Stimulated activated CD4-positive, alpha-beta T cell treated with anti-CD3 and anti-CD28 coated beads, Interleukin-2, amount 100 ng/mL, for 4 hours (primary cell): ENCODE results near the gene PNCK.
"Not testable (repeated sequence)": the region's sequence is repeated elsewhere in the genome, so short reads cannot be mapped to it uniquely, and the experiment has no call there.

Experiments used
- DNase-seq: peaks from one replicate; pipeline ENCODE4 v3.0.0-alpha.2; 2020; ENCODE audit warnings: low read depth

PNCK gene

DNA sequence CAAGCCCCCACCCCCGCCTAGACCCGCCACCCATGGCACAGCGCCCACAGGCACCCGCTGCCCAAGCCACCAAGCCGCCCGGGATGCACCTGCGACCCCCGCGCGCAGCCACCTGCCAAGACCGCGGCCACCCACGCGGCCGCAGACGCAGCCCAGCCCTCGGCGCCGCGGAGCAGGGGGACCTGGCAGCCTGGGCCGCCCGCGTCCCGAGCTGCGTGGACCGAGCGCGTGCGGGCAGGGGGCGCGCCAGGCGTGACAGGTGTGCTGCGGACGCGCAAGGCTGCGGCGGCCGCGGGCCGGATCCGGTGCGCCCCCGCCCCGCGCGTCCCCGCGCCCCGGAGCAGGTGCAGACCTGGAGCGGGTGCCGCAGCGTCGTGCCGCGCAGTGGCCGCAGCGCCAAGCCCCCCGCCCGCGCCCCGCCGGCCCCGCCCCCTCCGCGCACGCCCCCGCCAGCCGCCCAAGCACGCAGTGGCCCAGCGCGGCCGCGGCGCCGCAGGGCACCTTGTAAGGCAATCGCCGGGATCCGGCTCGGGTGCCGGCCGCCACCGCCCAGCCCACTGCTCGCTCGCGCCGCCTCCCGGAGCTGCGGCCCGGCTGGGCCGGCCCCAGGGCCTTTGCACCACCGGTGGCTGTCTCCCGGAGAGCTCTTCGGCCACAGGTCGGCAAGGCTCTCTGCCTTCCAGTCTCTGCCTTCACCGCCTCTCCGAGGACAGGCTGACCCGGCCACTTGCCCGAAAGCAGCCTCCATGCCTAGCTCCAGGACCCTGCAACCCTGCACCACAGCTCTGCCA is at the start of gene PNCK:
TSS of gene PNCK (minus strand) at position 386 of the 791 bp plus-strand sequence. CDS start 737 bp downstream, outside the sequence.
- no peak for DNase-seq

DNA sequence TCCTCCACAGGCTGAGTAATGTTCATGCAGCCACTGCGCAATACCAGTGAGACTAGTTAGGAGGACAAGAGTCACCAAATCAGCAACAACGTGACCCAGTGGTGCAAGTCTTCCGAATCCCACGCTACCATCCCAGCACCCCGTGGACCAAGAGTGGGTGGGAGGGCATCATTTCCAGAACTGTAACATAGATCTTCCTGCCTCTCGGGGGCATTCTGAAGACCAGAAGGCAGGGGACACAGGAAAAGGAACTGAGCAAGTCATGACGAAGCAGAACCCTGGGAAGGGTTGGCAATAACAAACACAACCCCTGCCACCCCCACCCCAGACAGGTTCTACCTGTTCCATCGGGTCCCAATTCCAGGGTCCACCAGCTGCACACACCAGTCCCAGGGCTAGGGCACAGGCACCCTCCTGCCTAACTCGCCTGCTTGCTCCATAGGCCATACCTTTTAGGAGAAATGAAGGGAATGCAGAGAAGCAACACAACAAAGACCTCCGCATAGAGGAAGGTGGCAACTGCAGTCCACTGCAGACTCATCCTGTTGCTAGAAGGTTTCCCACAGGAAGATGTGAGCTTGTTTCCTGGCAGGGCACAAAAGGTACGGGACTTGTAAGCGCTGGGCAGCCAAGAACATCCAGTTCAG is 49.2 kb upstream of the PNCK start:
- DNase-seq, result no peak

DNA sequence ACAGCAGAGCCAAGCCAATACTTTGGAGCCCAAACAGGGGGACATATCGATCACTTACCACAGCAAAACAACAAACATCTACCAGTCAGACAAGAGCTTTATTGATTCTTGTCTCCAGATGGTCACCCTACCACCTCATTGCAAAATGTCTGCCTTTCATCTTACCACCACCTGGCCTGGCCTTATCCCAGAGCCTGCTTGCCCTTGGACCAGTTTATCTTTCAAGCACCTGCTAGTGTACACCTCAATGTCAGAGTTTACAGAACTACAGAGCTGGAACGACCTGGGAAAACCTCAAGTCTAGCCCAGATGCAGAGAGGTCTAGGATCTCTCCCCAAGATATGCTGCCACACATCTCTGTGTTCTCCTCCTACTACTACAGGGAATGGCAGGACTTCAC is 46.1 kb upstream of the PNCK start:
- DNase-seq, result no peak

DNA sequence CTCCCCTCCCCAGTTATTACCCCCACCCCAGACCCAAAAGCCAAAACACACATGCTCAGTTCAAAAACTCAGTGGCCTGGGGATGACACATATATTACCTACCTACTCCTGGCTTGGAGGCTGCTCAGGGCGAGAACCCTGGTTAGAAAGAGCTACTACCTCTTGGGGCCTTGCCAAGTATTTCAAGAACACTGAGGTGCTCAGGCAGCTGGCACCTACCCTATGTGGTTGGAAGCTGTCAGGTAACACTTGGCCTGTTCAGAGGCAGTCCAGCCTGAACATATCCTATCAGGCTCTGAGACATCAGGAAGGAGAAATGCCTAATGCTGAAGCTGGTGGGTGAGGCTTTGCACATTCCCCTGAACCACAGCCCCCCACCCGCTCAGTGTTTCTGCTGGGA is 45.6 kb upstream of the PNCK start:
- DNase-seq, result no peak

DNA sequence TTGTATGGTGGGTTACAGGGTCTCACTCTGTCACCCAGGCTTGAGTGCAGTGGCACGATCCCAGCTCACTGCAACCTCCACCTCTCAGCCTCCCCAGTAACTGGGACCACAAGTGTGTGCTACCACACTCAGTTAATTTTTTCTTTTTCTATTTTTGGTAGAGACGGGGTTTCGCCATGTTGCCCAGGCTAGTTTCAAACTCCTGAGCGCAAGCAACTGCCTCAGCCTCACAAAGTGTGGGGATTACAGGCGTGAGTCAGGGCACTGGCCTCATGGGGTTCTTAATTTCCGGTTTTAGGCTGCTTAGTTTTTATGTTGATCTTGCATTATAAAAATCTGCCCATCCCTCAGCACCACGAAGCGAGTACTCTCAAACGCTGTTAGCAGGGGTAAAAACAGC is 43.8 kb upstream of the PNCK start:
- no peak for DNase-seq

DNA sequence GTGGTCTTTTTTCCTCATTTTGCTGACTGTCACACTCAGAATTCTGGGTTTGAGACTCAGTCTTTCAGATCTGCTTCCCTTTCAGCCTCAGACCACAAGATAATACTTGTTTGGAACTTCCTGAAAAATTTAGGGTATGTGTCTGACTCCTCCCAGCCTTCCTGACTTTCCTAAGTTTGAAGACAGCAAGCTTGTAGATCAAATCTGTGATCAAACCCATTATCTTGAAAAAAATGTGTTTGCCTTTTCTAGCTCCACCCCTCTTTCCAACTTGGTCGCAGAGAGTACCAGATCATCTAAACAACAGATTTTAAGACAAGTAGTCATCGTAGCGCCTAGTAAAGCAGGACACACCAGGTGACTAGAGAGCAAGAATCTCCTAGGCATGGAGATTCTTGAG is 40.6 kb upstream of the PNCK start:
- no peak for DNase-seq

DNA sequence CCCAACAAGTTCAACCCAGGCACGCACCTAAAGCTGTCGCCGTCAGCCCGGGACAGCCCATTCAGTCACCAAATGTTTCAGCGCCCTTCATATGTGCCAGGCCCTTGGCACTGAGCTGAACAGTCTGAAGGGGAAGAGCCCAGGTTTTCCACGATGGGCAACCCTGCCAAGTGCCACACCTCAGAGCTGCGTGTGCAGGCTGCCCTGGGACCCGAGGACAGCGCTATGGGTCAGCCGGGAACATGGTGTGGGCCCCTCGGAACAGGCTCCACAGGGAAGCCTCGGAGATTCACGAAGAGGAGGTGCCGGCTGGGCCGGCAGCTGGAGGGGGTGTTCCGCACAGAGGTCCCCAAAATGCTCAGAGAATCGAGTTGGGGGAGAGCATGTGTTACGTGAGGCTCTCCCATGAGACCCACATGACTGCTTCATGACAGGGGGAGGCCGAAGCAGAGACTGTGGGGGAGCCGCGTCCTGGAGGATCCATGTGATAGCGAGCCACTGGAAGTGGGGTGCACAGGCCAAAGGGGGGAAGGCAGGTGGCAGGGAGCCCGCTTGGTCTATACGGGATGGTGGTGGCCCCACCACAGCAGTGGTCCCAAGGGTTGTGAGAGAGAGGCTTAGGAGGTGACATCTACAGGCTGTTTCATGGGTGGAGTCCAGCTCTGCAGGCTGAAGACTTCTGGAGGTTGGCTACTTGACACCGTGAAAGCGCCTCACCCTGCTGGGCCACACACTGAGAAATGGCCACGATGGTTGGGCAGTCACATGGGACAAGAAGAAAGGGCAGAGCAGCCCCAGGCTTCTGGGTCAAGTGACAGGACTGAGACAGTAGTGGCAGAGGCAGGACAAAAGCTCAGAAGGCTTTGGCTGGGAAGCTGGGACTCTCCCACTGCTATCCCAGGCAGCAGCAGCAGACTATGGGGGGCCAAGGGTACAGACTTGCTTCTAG is 36.4 kb upstream of the PNCK start:
- no peak for DNase-seq

DNA sequence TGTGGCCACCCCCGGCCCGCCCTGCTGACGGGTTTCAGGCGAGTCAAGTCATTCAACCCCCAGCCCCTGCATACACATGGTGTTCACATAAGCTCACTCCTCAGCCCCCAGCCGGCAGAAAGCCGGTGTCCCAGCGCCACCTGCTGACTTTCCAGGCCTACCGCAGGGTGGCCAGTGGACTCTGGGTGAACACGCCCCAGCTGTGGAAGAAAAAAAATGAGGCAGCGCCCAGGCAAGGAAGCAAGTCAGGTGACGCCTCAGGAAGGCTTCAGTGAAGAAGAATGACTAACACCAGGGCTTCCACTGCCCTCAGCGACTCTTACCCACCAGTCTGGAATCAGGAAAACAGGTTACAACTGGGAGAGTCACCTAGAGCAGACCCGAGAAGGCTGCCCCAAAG is 34.8 kb upstream of the PNCK start:
- peak; percentile 24 for DNase-seq

DNA sequence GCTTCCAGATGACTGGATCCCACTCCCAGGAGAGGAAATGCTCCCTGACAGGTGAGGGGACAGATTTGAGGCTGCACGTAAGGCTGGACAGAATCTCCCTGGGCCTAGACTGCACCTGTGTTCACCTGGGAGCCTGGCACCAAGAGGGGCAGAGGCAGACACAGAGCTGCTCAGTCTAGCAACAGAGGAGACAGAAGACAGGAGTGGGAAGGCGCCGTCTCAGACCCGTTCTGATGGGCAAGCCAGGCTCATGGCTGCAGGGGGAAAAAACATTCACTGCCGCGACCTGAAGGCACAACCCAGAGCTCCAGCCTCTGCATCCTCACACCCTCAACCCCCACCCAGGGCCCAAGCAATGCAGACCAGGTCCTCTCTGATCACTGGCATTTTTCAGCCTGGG is 33.8 kb upstream of the PNCK start:
- no peak for DNase-seq

DNA sequence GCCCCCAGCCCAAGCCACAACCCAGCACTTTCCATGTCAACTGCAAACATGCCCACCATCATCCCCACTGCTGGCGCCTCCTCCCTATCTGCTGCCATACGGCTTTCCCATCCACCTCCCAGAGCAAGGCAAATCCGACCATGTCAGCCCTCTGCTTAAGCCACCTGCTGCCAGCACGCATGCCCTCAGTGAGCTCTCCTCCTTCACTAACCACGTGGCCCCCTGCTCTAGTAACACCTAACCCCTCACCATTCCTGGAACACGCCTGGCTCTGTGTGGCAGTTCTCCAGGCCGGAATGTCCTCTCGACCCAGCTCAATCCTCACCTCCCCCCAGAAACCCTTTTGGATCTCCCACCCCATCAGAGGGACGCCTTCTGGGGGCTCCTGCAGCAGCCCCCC is 33.2 kb upstream of the PNCK start:
- DNase-seq, result no peak

DNA sequence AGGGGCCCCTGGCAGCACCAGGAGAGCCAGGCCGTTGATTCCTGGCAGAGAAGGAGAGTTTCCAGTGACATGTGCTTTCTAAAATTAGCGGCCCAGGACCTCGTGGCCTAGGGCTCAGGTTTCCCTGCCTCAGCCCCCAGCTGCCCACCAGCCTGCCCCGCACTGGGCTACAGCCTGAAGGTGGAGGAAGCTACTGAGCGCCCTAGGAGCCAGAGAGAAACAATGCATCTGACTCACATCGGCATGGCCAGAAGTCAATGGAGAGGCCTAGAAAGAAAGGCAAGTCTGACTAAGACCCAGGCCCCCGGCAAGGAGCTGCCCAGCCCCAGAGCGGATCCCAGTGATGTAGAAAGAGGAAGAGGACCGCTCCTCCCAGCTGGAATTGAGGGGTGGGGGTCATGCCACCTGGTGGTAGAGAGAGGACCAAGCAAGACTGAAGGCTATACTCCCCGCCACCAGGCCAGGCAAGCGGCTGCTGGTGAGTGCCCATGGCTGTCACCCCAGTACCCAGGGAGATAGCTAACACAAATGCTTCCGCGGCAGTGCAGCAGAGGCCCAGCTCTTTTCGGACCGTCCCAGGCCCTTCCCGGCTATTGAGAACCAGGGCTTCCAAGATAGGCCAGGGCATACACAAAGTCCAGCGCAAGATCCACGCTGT is 31.9 kb upstream of the PNCK start:
- not testable (repeated sequence) for DNase-seq

DNA sequence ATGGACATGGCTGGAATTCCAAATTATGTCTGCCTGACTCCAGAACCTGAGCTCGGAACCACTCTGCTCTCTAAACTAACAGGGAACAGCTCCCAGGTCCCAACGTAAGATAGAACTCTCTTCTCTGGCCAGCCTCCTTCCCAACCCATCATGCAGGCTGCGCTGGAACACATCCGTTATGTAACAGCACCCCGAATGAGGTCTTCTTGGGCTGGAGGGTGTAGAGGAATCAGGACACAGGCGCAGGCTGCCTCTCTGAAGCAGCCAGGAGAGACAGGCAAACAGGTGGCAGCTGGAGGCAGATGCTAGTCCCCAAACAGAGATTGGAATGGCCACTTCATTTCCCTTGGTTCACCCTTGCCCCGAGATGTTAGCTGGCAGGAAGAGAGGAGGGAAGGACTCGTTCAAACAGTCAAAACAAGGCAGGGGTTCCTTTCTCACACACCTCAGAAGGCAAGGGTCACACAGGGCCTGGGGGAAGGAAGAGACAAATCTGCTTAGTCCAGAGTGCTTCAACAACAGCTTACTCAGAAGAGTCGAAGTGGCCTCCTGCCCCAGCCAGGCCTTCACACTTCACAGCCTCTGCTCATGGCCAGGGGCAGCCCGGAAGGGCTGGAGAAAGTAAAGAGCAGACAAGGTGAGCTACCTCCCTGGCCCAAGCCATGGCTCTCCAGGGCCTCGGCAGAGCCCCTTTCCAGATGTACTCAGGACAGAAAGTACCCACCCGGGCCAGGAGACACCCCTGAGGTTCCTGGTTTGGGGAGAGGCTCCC is 31.2 kb upstream of the PNCK start:
- not testable (repeated sequence) for DNase-seq

DNA sequence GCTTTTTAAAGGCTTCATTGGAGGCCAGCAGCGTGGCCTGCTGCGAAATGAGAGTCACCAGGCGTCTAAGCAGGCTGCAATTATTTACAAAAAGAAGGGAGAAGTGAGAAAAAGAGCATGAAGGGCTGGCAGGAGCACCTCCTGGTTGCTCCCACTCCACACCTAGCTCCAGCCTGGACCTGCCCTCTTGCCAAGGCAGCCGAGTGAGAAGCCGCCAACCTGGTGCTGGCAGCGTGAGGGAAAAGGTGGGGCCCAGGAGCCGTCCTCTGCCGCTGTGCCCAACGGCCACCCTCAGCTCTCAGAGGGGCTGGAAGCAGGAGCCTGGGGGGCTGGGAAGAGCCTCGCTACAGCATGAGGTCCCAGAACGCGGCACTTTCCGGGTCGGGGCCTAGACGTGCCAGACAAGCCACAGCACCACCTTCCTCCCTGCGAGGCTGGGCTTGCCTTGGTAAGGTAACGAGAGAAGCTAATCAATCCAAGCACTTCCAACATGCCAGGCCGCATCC is 30.5 kb upstream of the PNCK start:
- no peak for DNase-seq

DNA sequence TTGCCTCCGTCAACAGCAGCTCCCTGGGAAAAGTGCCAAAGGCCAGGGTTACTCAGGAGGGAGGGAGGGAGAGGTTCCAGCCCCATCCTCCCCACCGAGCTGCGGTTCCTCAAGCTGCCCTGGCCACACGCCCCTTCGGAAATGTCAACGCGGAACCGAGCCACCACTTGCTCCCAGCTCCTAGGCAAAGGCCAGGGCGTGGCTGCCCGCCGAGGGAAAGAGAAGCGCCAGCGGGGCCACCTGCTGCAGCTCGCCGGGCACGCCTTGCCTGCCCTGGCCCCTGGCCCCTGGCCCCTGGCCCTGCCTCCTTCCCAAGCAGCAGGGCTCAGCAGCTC is 29.4 kb upstream of the PNCK start:
- DNase-seq, result no peak

DNA sequence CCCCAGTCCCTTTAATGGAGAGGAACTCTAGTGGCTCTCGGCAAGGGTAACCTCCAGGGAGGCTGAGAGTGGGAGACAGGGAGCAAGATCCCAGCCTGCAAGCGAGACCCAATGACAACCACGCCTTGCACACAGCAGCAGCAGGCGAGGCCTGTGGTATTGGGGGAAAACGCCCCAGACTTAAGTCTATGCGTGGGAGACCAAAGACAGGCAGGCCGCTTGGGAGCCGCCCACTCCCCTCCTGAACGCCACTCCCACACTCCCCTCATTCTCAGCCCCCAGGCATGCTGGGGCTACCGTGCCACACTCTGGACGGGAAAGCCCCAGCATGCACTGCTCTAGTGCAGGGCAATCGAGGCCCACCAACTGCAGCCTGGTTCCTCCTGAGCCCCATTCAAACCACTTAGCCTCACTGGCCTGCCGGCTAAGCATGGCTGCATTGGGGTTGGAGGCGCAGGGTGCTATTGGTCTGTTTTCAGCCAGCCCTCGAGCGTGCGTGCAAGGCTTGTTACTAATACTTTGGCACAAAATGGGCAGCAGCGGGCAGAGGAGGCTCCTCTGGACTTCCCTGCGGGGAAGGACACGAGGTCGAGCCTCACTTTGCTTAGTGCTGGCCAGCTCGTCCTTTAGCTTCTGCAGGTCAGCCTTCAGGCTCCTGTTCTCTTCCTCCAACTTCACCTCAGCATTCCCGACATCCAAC is 28.9 kb upstream of the PNCK start:
- no peak for DNase-seq

DNA sequence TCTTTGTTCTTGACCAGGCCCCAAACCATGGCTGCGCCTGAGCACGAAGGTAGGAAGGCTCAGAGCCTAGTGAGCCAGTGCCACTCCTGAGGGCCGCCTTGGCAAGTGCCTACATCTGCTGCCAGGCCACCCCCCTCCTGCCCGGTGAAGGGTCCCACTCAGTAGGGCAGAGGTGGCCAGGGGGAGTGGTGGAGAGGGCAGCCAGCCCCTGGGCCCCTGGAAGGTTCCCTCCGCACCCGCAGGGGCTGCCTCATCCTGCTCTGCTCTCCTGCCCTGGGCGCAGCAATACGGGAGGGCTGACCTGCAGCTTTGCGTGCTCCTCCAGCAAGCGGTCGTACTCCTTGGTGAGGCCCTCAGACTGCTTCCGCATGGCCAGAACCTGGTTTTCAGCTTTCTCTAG is 28.1 kb upstream of the PNCK start:
- DNase-seq, result no peak

DNA sequence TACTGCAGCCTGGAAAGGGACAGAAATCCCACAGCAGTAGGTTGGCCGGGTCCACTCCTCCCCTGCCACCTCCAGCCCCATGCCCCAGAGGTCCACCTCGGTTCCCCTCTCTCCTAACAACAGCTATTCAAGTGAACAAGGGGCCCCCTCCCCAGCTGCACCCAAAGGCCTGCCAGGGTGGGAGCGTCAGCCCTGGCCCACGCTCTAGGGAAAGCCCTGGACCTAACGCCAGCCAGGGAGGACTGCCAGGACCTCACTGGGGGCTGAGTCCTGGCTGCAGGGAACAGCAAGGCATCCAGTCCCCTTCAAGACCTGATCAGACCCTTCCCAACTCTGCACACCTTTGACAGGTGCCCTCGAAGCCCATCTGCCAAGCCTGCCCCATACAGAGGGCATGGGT is 27.4 kb upstream of the PNCK start:
- DNase-seq, result no peak

DNA sequence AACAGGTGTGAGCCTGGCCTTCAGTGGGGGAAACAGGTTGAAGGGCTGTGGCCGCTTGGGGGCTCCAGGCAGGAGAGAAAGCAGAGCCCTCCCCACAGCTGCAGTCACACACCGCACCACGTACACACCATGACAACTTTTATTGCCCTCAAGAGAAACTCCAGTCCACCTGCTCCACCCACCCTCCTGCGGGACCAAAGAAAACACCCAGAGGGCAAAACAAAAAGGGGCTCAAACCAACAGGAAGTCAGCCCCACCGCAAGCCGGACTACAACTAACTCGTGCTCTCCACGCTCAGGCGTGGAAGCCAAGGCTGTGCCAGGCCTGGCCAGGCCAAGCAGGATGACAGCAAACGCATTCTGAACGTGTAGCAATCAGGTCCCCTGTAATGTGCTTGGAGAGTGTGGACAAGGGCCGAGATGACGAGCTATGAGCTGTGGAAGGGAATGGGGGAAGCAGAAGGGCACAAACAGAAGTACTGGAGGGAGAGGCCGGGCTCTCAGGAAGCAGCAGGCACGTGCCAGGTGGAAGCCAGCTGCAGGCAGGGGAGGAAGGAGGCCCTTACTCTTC is 26.8 kb upstream of the PNCK start:
- DNase-seq, result no peak

DNA sequence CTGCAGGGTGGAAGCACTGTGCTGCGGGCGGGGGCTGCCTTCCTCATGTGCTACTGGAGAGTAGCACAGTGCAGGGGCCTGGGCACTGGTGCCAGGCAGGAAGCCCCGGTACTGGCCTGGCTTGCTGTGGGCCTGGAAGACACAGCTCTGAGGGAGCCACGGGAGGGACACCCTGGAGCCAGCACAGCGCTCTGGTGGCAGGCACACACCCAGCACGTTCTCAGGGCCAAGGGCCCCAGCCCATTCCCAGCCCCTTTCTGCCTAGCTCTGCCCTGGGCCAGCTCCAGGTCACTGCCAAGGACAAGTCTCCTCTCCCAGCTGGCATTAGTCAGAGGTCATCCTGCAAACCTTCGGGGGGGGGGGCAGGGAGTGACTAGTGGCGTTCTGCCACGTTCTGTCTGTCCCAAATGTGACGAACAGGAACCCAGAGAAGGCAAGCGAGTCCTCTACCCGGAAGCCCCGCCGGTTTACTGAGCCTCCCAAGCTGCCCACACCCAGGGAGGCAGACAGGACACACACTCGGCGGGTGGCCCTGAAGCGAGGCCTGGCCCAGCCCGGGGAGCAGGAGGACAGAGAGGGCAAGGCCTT is 26.3 kb upstream of the PNCK start:
- DNase-seq, result not testable (repeated sequence)
